ENCODE data around the gene GBA2.

Gene GBA2

GRCh38 chr9:35691757-35692301, 57.2 kb downstream of the GBA2 start:
- DNase-seq (ENCODE audit: low read depth in 1 of 2, low spot score in 1 of 2) = no peak
- Histone ChIP-seq H3K27ac (replicated peaks) (no peak overlapping the region), H3K4me3 (replicated peaks; ENCODE audit: insufficient read depth, low read length) (no peak overlapping the region), H3K27me3 (ENCODE audit: insufficient read depth, poor library complexity, severe bottlenecking) (no peaks in the 10 kb centered on the region)
- no peak for TF ChIP-seq POLR2AphosphoS5 (IDR thresholded peaks at IDR 0.05; ENCODE audit: low read depth)
- TF ChIP-seq CTCF (IDR thresholded peaks at IDR 0.05; ENCODE audit: insufficient read depth, low read length) = no peak
- no peak for TF ChIP-seq SPI1 (IDR thresholded peaks at IDR 0.05; ENCODE audit: borderline replicate concordance, low read depth)
- no peak for TF ChIP-seq REST (IDR thresholded peaks at IDR 0.05; ENCODE audit: insufficient replicate concordance, low read depth)
- no peak for TF ChIP-seq GABPA (IDR thresholded peaks at IDR 0.05; ENCODE audit: low read depth)

DNA sequence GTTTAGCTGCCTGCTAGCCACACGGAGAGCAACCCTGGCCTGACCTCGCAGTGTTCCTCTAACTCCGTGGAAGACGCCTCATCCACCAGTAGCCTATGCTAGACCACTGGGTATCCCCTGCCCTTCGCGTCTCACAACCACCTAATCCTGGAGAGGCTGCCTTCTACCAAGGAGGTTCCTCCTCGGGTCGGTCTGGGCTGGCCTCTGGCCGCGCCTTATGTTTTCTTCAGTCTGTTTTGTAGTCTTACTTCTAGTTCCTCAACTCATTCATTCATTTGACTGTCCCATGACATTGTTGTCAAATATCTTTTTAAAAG, 57.7 kb downstream of the GBA2 start:
- Histone ChIP-seq H3K4me3 (replicated peaks; ENCODE audit: insufficient read depth, low read length) (peak overlapping the region; percentile 67), H3K27ac (replicated peaks) (peak overlapping the region; percentile 77), H3K27me3 (ENCODE audit: insufficient read depth, poor library complexity, severe bottlenecking) (no peaks in the 10 kb centered on the region)
- TF ChIP-seq GABPA (IDR thresholded peaks at IDR 0.05; ENCODE audit: low read depth) (no peak), SPI1 (IDR thresholded peaks at IDR 0.05; ENCODE audit: borderline replicate concordance, low read depth) (no peak), CTCF (IDR thresholded peaks at IDR 0.05; ENCODE audit: insufficient read depth, low read length) (no peak), REST (IDR thresholded peaks at IDR 0.05; ENCODE audit: insufficient replicate concordance, low read depth) (no peak), POLR2AphosphoS5 (IDR thresholded peaks at IDR 0.05; ENCODE audit: low read depth) (no peak)
- DNase-seq (ENCODE audit: low read depth in 1 of 2, low spot score in 1 of 2) = peak; percentile 16 to 25

DNA sequence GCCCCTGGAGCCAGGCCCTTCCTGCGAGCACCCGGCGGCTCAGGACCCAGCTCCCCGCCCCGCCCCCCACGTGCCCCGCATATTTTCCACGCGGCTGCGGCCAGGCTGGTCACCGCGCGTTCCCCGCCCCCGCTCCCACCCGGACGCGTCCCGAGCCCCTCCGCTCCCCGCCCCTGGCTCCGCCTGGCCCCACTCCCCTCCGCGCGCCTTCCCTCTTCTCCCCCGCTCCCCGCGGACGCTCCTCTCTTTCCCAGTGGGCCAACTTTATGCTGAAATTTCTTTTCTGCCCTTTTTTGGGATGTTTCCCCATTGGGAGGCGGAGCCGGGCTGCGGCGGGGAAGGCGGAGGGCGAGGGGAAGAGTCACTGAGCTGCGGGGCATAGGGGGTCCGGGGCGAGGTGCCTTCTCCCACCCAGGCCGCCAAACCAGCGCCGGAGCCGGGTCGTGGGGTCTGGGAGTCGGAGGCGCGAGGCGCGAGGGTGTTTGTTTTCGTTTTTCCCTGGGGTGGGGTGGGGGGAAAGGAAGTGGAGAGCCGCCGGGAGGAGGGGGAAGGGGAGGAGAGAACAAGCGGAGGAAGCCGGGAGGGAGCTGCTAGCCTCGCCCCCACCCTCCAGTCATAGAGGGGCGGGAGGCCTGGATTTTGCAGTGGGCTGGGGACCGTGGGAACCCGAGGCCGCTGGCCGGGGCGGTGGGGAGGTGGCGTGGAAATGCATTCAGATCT, 58.3 kb downstream of the GBA2 start:
- peak overlapping the region; percentile 67 for H3K4me3 ChIP-seq (replicated peaks; ENCODE audit: insufficient read depth, low read length)
- peak overlapping the region; percentile 77 for H3K27ac ChIP-seq (replicated peaks)
- DNase-seq (ENCODE audit: low read depth in 1 of 2, low spot score in 1 of 2) = peak; percentile 22 to 58
- H3K27me3 ChIP-seq (ENCODE audit: insufficient read depth, poor library complexity, severe bottlenecking) = no peaks in the 10 kb centered on the region
- no peak for TF ChIP-seq REST (IDR thresholded peaks at IDR 0.05; ENCODE audit: insufficient replicate concordance, low read depth)
- TF ChIP-seq POLR2AphosphoS5 (IDR thresholded peaks at IDR 0.05; ENCODE audit: low read depth) = peak; percentile 21; the same call in 1 of the 2 replicates
- TF ChIP-seq GABPA (IDR thresholded peaks at IDR 0.05; ENCODE audit: low read depth) = no peak
- peak; percentile 47; the same call in 1 of the 2 replicates for TF ChIP-seq SPI1 (IDR thresholded peaks at IDR 0.05; ENCODE audit: borderline replicate concordance, low read depth)
- TF ChIP-seq CTCF (IDR thresholded peaks at IDR 0.05; ENCODE audit: insufficient read depth, low read length) = no peak
